GM12878 (cell line): ENCODE results near the gene GRIN3A. TPM values are rescaled to one million over a fixed set of nuclear protein-coding genes. Genes with fewer than 3 reads are reported as not detected.

Experiments used
- ATAC-seq: fragments of 200-7000 bp; cut with Tn5 transposase; 3 replicates; pipeline ENCODE4 v1.9.1; 2020; ENCODE audit warnings: mild to moderate bottlenecking, moderate library complexity
- BruUV-seq: library from RNA; stranded (reverse); fragments of 400-500 nt; replicated peaks from 2 replicates; lab custom pipeline; 2021; lab: Mats Ljungman, UMichigan
- CTCF ChIA-PET: fragments of 300-600 bp; sonication (Branson Sonifier 250); formaldehyde crosslinking; extraction: SDS; loops from one replicate; lab custom pipeline; 2021; ENCODE audit warnings: inconsistent platforms; lab: Yijun Ruan, JAX
- POLR2A ChIA-PET: fragments of 350-600 bp; formaldehyde crosslinking; extraction: SDS; loops from one replicate; lab custom pipeline; 2021; ENCODE audit warnings: inconsistent platforms; lab: Charles Lee
- RAD21 ChIA-PET: fragments of 300-600 bp; sonication (Branson Sonifier 250); formaldehyde crosslinking; loops from one replicate; lab custom pipeline; 2023; ENCODE audit warnings: antibody characterized with exemption; ENCODE audit not compliant: unreplicated experiment; lab: Charles Lee
- SMC1A ChIA-PET: fragments of 300-600 bp; sonication (Branson Sonifier 250); formaldehyde crosslinking; loops from one replicate; lab custom pipeline; 2023; ENCODE audit not compliant: unreplicated experiment, uncharacterized antibody; lab: Charles Lee
- DNase-seq: peaks from one replicate; pipeline ENCODE4 v3.0.0-alpha.2; 2011; ENCODE audit warnings: low read depth, low spot score
- FAIRE-seq: peaks from 3 replicates; lab custom pipeline; 2011; peaks lifted over from hg19 to GRCh38; lab: Jason Lieb, UNC
- H2AFZ ChIP-seq: 2 replicates; pipeline ENCODE4 v1.6.0; 2011; ENCODE audit warnings: low read depth, low read length, control low read depth; ENCODE audit not compliant: control insufficient read depth
- H3K27ac ChIP-seq: 2 replicates; pipeline ENCODE4 v1.5.1; 2011; ENCODE audit warnings: control low read depth; ENCODE audit not compliant: control insufficient read depth, insufficient read depth
- H3K27me3 ChIP-seq, 2 experiments: replicated peaks in 1 of 2; 2 replicates each; pipeline versions ENCODE4 v1.6.0 to v1.6.1; 2011; ENCODE audit warnings: low read length in 1 of 2; ENCODE audit not compliant: control insufficient read depth in 2 of 2, insufficient read depth in 2 of 2
- H3K36me3 ChIP-seq, 2 experiments: 2 replicates each; pipeline ENCODE4 v1.5.1; 2011; ENCODE audit warnings: low read length in 1 of 2; ENCODE audit not compliant: control insufficient read depth in 2 of 2, insufficient read depth in 2 of 2
- H3K4me1 ChIP-seq: 2 replicates; pipeline ENCODE4 v1.6.1; 2011; ENCODE audit warnings: mild to moderate bottlenecking, low read length, moderate library complexity, mixed read lengths; ENCODE audit not compliant: control insufficient read depth, insufficient read depth
- H3K4me2 ChIP-seq: 2 replicates; pipeline ENCODE4 v1.6.0; 2011; ENCODE audit warnings: control low read depth; ENCODE audit not compliant: control insufficient read depth, insufficient read depth
- H3K4me3 ChIP-seq: fragments of 200-600 bp; sonication (generic); 2 replicates; pipeline ENCODE4 v1.5.1; 2016
- H3K79me2 ChIP-seq: 2 replicates; pipeline ENCODE4 v1.6.0; 2011; ENCODE audit warnings: low read length; ENCODE audit not compliant: control insufficient read depth, insufficient read depth
- H3K9ac ChIP-seq: 2 replicates; pipeline ENCODE4 v1.8.0; 2011; ENCODE audit warnings: low read length, control low read depth, mixed read lengths; ENCODE audit not compliant: control insufficient read depth, insufficient read depth
- H3K9me3 ChIP-seq: replicated peaks from 3 replicates; pipeline ENCODE4 v1.5.1; 2011; ENCODE audit warnings: mild to moderate bottlenecking, low read length; ENCODE audit not compliant: control insufficient read depth, insufficient read depth
- H4K20me1 ChIP-seq: 2 replicates; pipeline ENCODE4 v1.6.0; 2011; ENCODE audit not compliant: control insufficient read depth, insufficient read depth
- ATF2 ChIP-seq: IDR thresholded peaks from 2 replicates; pipeline ENCODE4 v1.6.1; 2012; ENCODE audit warnings: low read length, inconsistent platforms
- MEF2A ChIP-seq: IDR thresholded peaks from 2 replicates; pipeline ENCODE4 v1.6.1; 2011; ENCODE audit warnings: low read depth, mild to moderate bottlenecking, low read length, moderate library complexity; ENCODE audit not compliant: insufficient read depth
- SIN3A ChIP-seq: IDR thresholded peaks from 2 replicates; pipeline ENCODE4 v1.6.1; 2012; ENCODE audit warnings: low read depth, low read length, improper control_type of control experiment
- ZBTB4 ChIP-seq: fragments of 450-650 bp; formaldehyde crosslinking; IDR thresholded peaks from 2 replicates; pipeline ENCODE4 v1.4.0; 2022; ENCODE audit warnings: mild to moderate bottlenecking, moderate library complexity
- WGBS: methylation state at CpG from one replicate; pipeline ENCODE4 v1.1.6; 2016; ENCODE audit warnings: low lambda C conversion rate; ENCODE audit not compliant: insufficient replicate concordance, insufficient coverage; ENCODE audit errors: missing lambda C conversion rate; 5-methylcytosine and 5-hydroxymethylcytosine counted together
- in situ Hi-C: fragments of 300-500 bp; cut with MboI; formaldehyde crosslinking; loops from 9 replicates; pipeline ENCODE4 v1.14.3; 2018; ENCODE audit warnings: mixed read lengths
- intact Hi-C: fragments of 100-400 bp; cut with micrococcal nuclease; formaldehyde crosslinking; loops from one replicate; pipeline ENCODE4 v1.14.2; 2022; ENCODE audit not compliant: unreplicated experiment
- polyA plus RNA-seq, 11 experiments: library from polyadenylated mRNA; depleted of rRNA in 4 of 11; unstranded in 6 of 11; stranded (reverse) in 5 of 11; fragments of >200 nt; fragmentation: Nextera tagmentation in 4 of 11; fragmentation: Illumina TruSeq in 1 of 11; extraction: Ambion mirVana in 4 of 11; extraction: Trizol in 1 of 11; gene quantifications; 1 replicate in 1 of 11; 2 replicates in 10 of 11; pipeline versions ENCODE4 v1.2.1 to v1.2.3, GENCODE V29; 2011 to 2016; ENCODE audit warnings: inconsistent platforms in 2 of 11, missing spikeins in 2 of 11, low read depth in 1 of 11
- total RNA-seq, 4 experiments: library from RNA; depleted of rRNA in 3 of 4; stranded (reverse); fragments of >200 nt in 3 of 4; fragmentation: Illumina TruSeq in 1 of 4; extraction: Trizol in 1 of 4; gene quantifications; 2 replicates each; pipeline versions ENCODE4 v1.2.1 to v1.2.3, GENCODE V29; 2013 to 2021

Gene GRIN3A
- total and polyA plus RNA-seq, 10 of the 15 experiments (the other 5 are each of a cell fraction or from before 2014, with no cell fraction given) = 0.03 to 0.05 (median 0.04) TPM; not detected in 7

GRCh38 chr9:101524371-101524770 lies 214.1 kb downstream of the GRIN3A start:
- Histone ChIP-seq H4K20me1 (no peaks in the 10 kb centered on the region), H3K27ac (no peak overlapping the region), H3K4me2 (no peak overlapping the region), H3K79me2 (no peaks in the 10 kb centered on the region), H3K4me3 (no peak overlapping the region), H3K36me3 (no peaks in the 10 kb centered on the region), H3K4me1 (no peaks in the 10 kb centered on the region), H3K9ac (no peak overlapping the region), H3K27me3 (no peaks in the 10 kb centered on the region), H2AFZ (no peak overlapping the region), H3K9me3 (no peaks in the 10 kb centered on the region)
- ChIA-PET CTCF (interaction anchor here (1.7 to 16.7 kb wide), 2 partner anchors 9 to 64 kb away, joined by 4 to 228 read pairs; no protein-coding TSS in a partner anchor), POLR2A (interaction anchor here (0.6 kb wide), 1 partner anchor 378 kb away, joined by 3 read pairs; no protein-coding TSS in a partner anchor), RAD21 (no interaction called here), SMC1A (no interaction called here)
- 30% methylated on average over 6 of the region's 6 CpGs for WGBS
- no peak for DNase-seq
- in situ Hi-C loops = no loop called here
- intact Hi-C loops = no loop called here
- no peak for ATAC-seq
- FAIRE-seq = no peak
- BruUV-seq = no TSS peak
- no peak for TF ChIP-seq ATF2
- no peak for TF ChIP-seq MEF2A
- no peak for TF ChIP-seq SIN3A
- TF ChIP-seq ZBTB4 (CRISPR knock-in tag) = no peak

Other genes with a start within 250 kb of the GRIN3A start
- 15.0 and 16.4 TPM in 2 replicates for gene RNF20, start 204.8 kb downstream of the GRIN3A start, total RNA-seq (2014; rRNA removed)
- 25.2 and 26.3 TPM in 2 replicates for gene RNF20, start 204.8 kb downstream of the GRIN3A start, total RNA-seq (2014; rRNA removed; fragmentation: Illumina TruSeq; extraction: Trizol)
- 28.0 and 38.9 TPM in 2 replicates for gene RNF20, start 204.8 kb downstream of the GRIN3A start, total RNA-seq (2021)
- gene RNF20, start 204.8 kb downstream of the GRIN3A start, polyA plus RNA-seq (2011; rRNA removed) = 27.1 and 31.6 TPM in 2 replicates
- gene RNF20, start 204.8 kb downstream of the GRIN3A start, polyA plus RNA-seq (2014; fragmentation: Illumina TruSeq; extraction: Trizol) = 27.7 and 33.6 TPM in 2 replicates
- 10 to 100 TPM in 1 of 2 experiments, 1 to 10 TPM in 1; 7.5 to 12.6 TPM for gene RNF20, start 204.8 kb downstream of the GRIN3A start, polyA plus RNA-seq (2014; fragmentation: Nextera tagmentation; extraction: Ambion mirVana)
- 14.4 and 15.2 TPM in 2 replicates for gene RNF20, start 204.8 kb downstream of the GRIN3A start, polyA plus RNA-seq (2014; rRNA removed)
- gene RNF20, start 204.8 kb downstream of the GRIN3A start, polyA plus RNA-seq (2016; fragmentation: Nextera tagmentation; extraction: Ambion mirVana) = 10 to 100 TPM; 29.7 to 30.4 TPM
- not detected in 2 replicates for gene PPP3R2, start 143.7 kb downstream of the GRIN3A start, total RNA-seq (2014; rRNA removed)
- gene PPP3R2, start 143.7 kb downstream of the GRIN3A start, total RNA-seq (2014; rRNA removed; fragmentation: Illumina TruSeq; extraction: Trizol) = not detected in 2 replicates
- gene PPP3R2, start 143.7 kb downstream of the GRIN3A start, total RNA-seq (2021) = not detected in 2 replicates
- gene PPP3R2, start 143.7 kb downstream of the GRIN3A start, polyA plus RNA-seq (2011; rRNA removed) = not detected in 2 replicates
- gene PPP3R2, start 143.7 kb downstream of the GRIN3A start, polyA plus RNA-seq (2014; fragmentation: Illumina TruSeq; extraction: Trizol) = not detected in 2 replicates
- gene PPP3R2, start 143.7 kb downstream of the GRIN3A start, polyA plus RNA-seq (2014; fragmentation: Nextera tagmentation; extraction: Ambion mirVana) = not detected
- not detected in 2 replicates for gene PPP3R2, start 143.7 kb downstream of the GRIN3A start, polyA plus RNA-seq (2014; rRNA removed)
- not detected for gene PPP3R2, start 143.7 kb downstream of the GRIN3A start, polyA plus RNA-seq (2016; fragmentation: Nextera tagmentation; extraction: Ambion mirVana)